ENCODE results near the gene ODF2. TPM values are rescaled to one million over a fixed set of nuclear protein-coding genes. Genes with fewer than 3 reads are reported as not detected.

The ODF2 gene
- total and polyA plus RNA-seq, 4 donors = 13.4 to 34.4 (median 26.3) TPM

- Histone ChIP-seq H3K27ac (ENCODE audit: low read depth in 1 of 2, low read length in 1 of 2) (no peak overlapping the region), H3K9me3 (ENCODE audit: control insufficient read depth in 4 of 4, insufficient read depth in 3 of 4, low read length in 3 of 4) (no peaks in the 10 kb centered on the region), H3K4me1 (ENCODE audit: control insufficient read depth in 5 of 5, insufficient read depth in 5 of 5, low read length in 5 of 5) (no peaks in the 10 kb centered on the region), H3K27me3 (ENCODE audit: control insufficient read depth in 3 of 3, insufficient read depth in 3 of 3, low read length in 2 of 3) (no peaks in the 10 kb centered on the region), H3K36me3 (ENCODE audit: control insufficient read depth in 4 of 4, insufficient read depth in 4 of 4, low read length in 4 of 4) (peaks cover 0 to 25% (median 17%) of the 10 kb centered on the region in 4 donors), H3K9ac (ENCODE audit: insufficient read depth in 1 of 2, low read length in 2 of 2) (no peak overlapping the region), H3K4me3 (no peak overlapping the region)
- TF ChIP-seq CTCF (IDR thresholded peaks at IDR 0.05; ENCODE audit: control extremely low read depth, extremely low read depth) = no peak
- DNase-seq (no peak), ATAC-seq (ENCODE audit: insufficient read depth, low FRiP score) (no peak)
- WGBS, 2 donors = 97 to 98% methylated on average over 7 of the region's 7 CpGs
Measured at GRCh38 chr9:128475867-128476266, 20.1 kb downstream of the ODF2 start.

GRCh38 chr9:128479262-128479661 is 23.5 kb downstream of the ODF2 start:
- TF ChIP-seq CTCF (IDR thresholded peaks at IDR 0.05; ENCODE audit: control extremely low read depth, extremely low read depth) = no peak
- no peak for ATAC-seq (ENCODE audit: insufficient read depth, low FRiP score)

GRCh38 chr9:128481561-128481960 is 25.8 kb downstream of the ODF2 start:
- H3K36me3 ChIP-seq (ENCODE audit: control insufficient read depth in 4 of 4, insufficient read depth in 4 of 4, low read length in 4 of 4) = peaks cover 20 to 44% (median 30%) of the 10 kb centered on the region in 4 donors
- no peak for DNase-seq
- no peak overlapping the region for H3K4me3 ChIP-seq
- no peaks in the 10 kb centered on the region for H3K4me1 ChIP-seq (ENCODE audit: control insufficient read depth in 5 of 5, insufficient read depth in 5 of 5, low read length in 5 of 5)
- no peak for TF ChIP-seq CTCF (IDR thresholded peaks at IDR 0.05; ENCODE audit: control extremely low read depth, extremely low read depth)
- ATAC-seq (ENCODE audit: insufficient read depth, low FRiP score) = no peak
- no peak overlapping the region for H3K9ac ChIP-seq (ENCODE audit: insufficient read depth in 1 of 2, low read length in 2 of 2)
- no peaks in the 10 kb centered on the region for H3K9me3 ChIP-seq (ENCODE audit: control insufficient read depth in 4 of 4, insufficient read depth in 3 of 4, low read length in 3 of 4)
- H3K27ac ChIP-seq (ENCODE audit: low read depth in 1 of 2, low read length in 1 of 2) = no peak overlapping the region
- no peaks in the 10 kb centered on the region for H3K27me3 ChIP-seq (ENCODE audit: control insufficient read depth in 3 of 3, insufficient read depth in 3 of 3, low read length in 2 of 3)
- 98 to 99% methylated on average over 10 of the region's 10 CpGs for WGBS, 2 donors

More at GRCh38 chr9:128479262-128479661, 23.5 kb downstream of the ODF2 start:
- H3K27ac ChIP-seq (ENCODE audit: low read depth in 1 of 2, low read length in 1 of 2) = no peak overlapping the region
- 89 to 97% methylated on average over 1 of the region's 1 CpG for WGBS, 2 donors
- no peak overlapping the region for H3K9ac ChIP-seq (ENCODE audit: insufficient read depth in 1 of 2, low read length in 2 of 2)
- H3K4me3 ChIP-seq = no peak overlapping the region
- no peak for DNase-seq
- H3K36me3 ChIP-seq (ENCODE audit: control insufficient read depth in 4 of 4, insufficient read depth in 4 of 4, low read length in 4 of 4) = peaks cover 4 to 26% (median 19%) of the 10 kb centered on the region in 4 donors
- H3K27me3 ChIP-seq (ENCODE audit: control insufficient read depth in 3 of 3, insufficient read depth in 3 of 3, low read length in 2 of 3) = no peaks in the 10 kb centered on the region
- no peaks in the 10 kb centered on the region for H3K4me1 ChIP-seq (ENCODE audit: control insufficient read depth in 5 of 5, insufficient read depth in 5 of 5, low read length in 5 of 5)
- no peaks in the 10 kb centered on the region for H3K9me3 ChIP-seq (ENCODE audit: control insufficient read depth in 4 of 4, insufficient read depth in 3 of 4, low read length in 3 of 4)

GRCh38 chr9:128482186-128482585 is 26.4 kb downstream of the ODF2 start:
- Histone ChIP-seq H3K9me3 (ENCODE audit: control insufficient read depth in 4 of 4, insufficient read depth in 3 of 4, low read length in 3 of 4) (no peaks in the 10 kb centered on the region), H3K36me3 (ENCODE audit: control insufficient read depth in 4 of 4, insufficient read depth in 4 of 4, low read length in 4 of 4) (peaks cover 23 to 48% (median 35%) of the 10 kb centered on the region in 4 donors), H3K27me3 (ENCODE audit: control insufficient read depth in 3 of 3, insufficient read depth in 3 of 3, low read length in 2 of 3) (no peaks in the 10 kb centered on the region), H3K4me1 (ENCODE audit: control insufficient read depth in 5 of 5, insufficient read depth in 5 of 5, low read length in 5 of 5) (no peaks in the 10 kb centered on the region), H3K9ac (ENCODE audit: insufficient read depth in 1 of 2, low read length in 2 of 2) (no peak overlapping the region), H3K4me3 (no peak overlapping the region), H3K27ac (ENCODE audit: low read depth in 1 of 2, low read length in 1 of 2) (no peak overlapping the region)
- DNase-seq = no peak
- TF ChIP-seq CTCF (IDR thresholded peaks at IDR 0.05; ENCODE audit: control extremely low read depth, extremely low read depth) = no peak
- WGBS, 2 donors = 95 to 98% methylated on average over 7 of the region's 7 CpGs
- no peak for ATAC-seq (ENCODE audit: insufficient read depth, low FRiP score)
